HG03342 (cell line): ENCODE data around the gene USHBP1.

Experiments
- ATAC-seq: cut with Tn5 transposase; IDR thresholded peaks from one replicate; pipeline ENCODE4 v1.9.1; 2021; ENCODE audit warnings: mild to moderate bottlenecking, moderate library complexity; ENCODE audit not compliant: unreplicated experiment

The USHBP1 gene

GRCh38 chr19:17264641-17264979 is at the start of gene USHBP1:
TSS of gene USHBP1 (minus strand) at chr19:17264745. CDS start at chr19:17264299, 446 bp downstream.
- ATAC-seq = no peak

- no peak for ATAC-seq
Measured at GRCh38 chr19:17314007-17314593, 49.6 kb upstream of the USHBP1 start.

- ATAC-seq = no peak
Measured at GRCh38 chr19:17312189-17313113, 47.9 kb upstream of the USHBP1 start.

- no peak for ATAC-seq
Measured at GRCh38 chr19:17311455-17312188, 47.1 kb upstream of the USHBP1 start.

GRCh38 chr19:17309965-17310461 is 45.5 kb upstream of the USHBP1 start:
- no peak for ATAC-seq

- peak; percentile 60 for ATAC-seq
Measured at GRCh38 chr19:17309198-17309964, 44.8 kb upstream of the USHBP1 start, which contains the start of gene DDA1. TSS of gene DDA1 (plus strand) at chr19:17309563. CDS start at chr19:17309655, 92 bp downstream.

GRCh38 chr19:17307876-17308377 is 43.4 kb upstream of the USHBP1 start:
- no peak for ATAC-seq

GRCh38 chr19:17306285-17306714 is 41.8 kb upstream of the USHBP1 start:
- ATAC-seq = no peak

- peak; percentile 55 for ATAC-seq
Measured at GRCh38 chr19:17305517-17306284, 41.2 kb upstream of the USHBP1 start, which contains the start of gene MRPL34. TSS of gene MRPL34 (plus strand) at chr19:17305872. CDS start at chr19:17305893, 21 bp downstream.

GRCh38 chr19:17305216-17305516 is 40.6 kb upstream of the USHBP1 start:
- no peak for ATAC-seq

- ATAC-seq = no peak
Measured at GRCh38 chr19:17304386-17305215, 40.1 kb upstream of the USHBP1 start.

GRCh38 chr19:17303940-17304267 is 39.4 kb upstream of the USHBP1 start:
- no peak for ATAC-seq

GRCh38 chr19:17303167-17303939 is 38.8 kb upstream of the USHBP1 start, which contains the start of gene ABHD8:
TSS of gene ABHD8 (minus strand) at chr19:17303425. CDS start at chr19:17301616, 1,809 bp downstream.
- ATAC-seq = peak; percentile 63

GRCh38 chr19:17302391-17303166 is 38.0 kb upstream of the USHBP1 start:
- ATAC-seq = no peak

- ATAC-seq = no peak
Measured at GRCh38 chr19:17300992-17301619, 36.6 kb upstream of the USHBP1 start.

- no peak for ATAC-seq
Measured at GRCh38 chr19:17296976-17297375, 32.4 kb upstream of the USHBP1 start.

- no peak for ATAC-seq
Measured at GRCh38 chr19:17296273-17296672, 31.7 kb upstream of the USHBP1 start.
